Measurements from ENCODE around the gene CSRNP2.
"Not testable (repeated sequence)": the region's sequence is repeated elsewhere in the genome, so short reads cannot be mapped to it uniquely, and the experiment has no call there.

- not testable (repeated sequence) for TF ChIP-seq CTCF, POLR2A (IDR thresholded peaks at IDR 0.05)
Measured at GRCh38 chr12:51078866-51079265, 4.5 kb downstream of the CSRNP2 start.

Measured in thyroid gland (tissue), 4 donors.